AG20443 (cell line): Measurements from ENCODE around the gene ZBED2.
A peak's percentile ranks its signal among the peaks of the same experiment; 100 is the strongest.
"Not testable (repeated sequence)": the region's sequence is repeated elsewhere in the genome, so short reads cannot be mapped to it uniquely, and the experiment has no call there.

Source experiments
- DNase-seq: peaks from one replicate; pipeline ENCODE4 v3.0.0; 2012; ENCODE audit warnings: low spot score, mixed read lengths

ZBED2 gene

GRCh38 chr3:111595232-111595631 lies at the start of gene ZBED2:
Gene ZBED2 (minus strand): TSS chr3:111595346. CDS start chr3:111594201, 1,145 bp downstream.
- DNase-seq, result no peak

- DNase-seq, result no peak
Observed at GRCh38 chr3:111639316-111639715, 44.2 kb upstream of the ZBED2 start.

GRCh38 chr3:111636366-111636885 lies 41.3 kb upstream of the ZBED2 start:
- no peak for DNase-seq

GRCh38 chr3:111635403-111635802 lies 40.3 kb upstream of the ZBED2 start:
- DNase-seq, result no peak

- not testable (repeated sequence) for DNase-seq
Observed at GRCh38 chr3:111630638-111631037, 35.5 kb upstream of the ZBED2 start.

GRCh38 chr3:111629018-111629417 lies 33.9 kb upstream of the ZBED2 start:
- not testable (repeated sequence) for DNase-seq

- DNase-seq, result no peak
Observed at GRCh38 chr3:111627092-111627491, 31.9 kb upstream of the ZBED2 start.

- no peak for DNase-seq
Observed at GRCh38 chr3:111621535-111621934, 26.4 kb upstream of the ZBED2 start.

GRCh38 chr3:111619833-111620232 lies 24.7 kb upstream of the ZBED2 start:
- DNase-seq, result no peak

- no peak for DNase-seq
Observed at GRCh38 chr3:111618945-111619344, 23.8 kb upstream of the ZBED2 start.

GRCh38 chr3:111617912-111618601 lies 22.9 kb upstream of the ZBED2 start:
- no peak for DNase-seq

GRCh38 chr3:111617406-111617805 lies 22.3 kb upstream of the ZBED2 start:
- no peak for DNase-seq

- peak; percentile 25 for DNase-seq
Observed at GRCh38 chr3:111616417-111617105, 21.4 kb upstream of the ZBED2 start.

GRCh38 chr3:111615880-111616279 lies 20.7 kb upstream of the ZBED2 start:
- no peak for DNase-seq

- DNase-seq, result no peak
Observed at GRCh38 chr3:111613294-111613693, 18.1 kb upstream of the ZBED2 start.

- DNase-seq, result no peak
Observed at GRCh38 chr3:111610612-111611054, 15.5 kb upstream of the ZBED2 start.

GRCh38 chr3:111610189-111610588 lies 15.0 kb upstream of the ZBED2 start:
- DNase-seq, result no peak

GRCh38 chr3:111609700-111610099 lies 14.6 kb upstream of the ZBED2 start:
- DNase-seq, result no peak

GRCh38 chr3:111608383-111608782 lies 13.2 kb upstream of the ZBED2 start:
- DNase-seq, result no peak

- no peak for DNase-seq
Observed at GRCh38 chr3:111607240-111607920, 12.2 kb upstream of the ZBED2 start.

- no peak for DNase-seq
Observed at GRCh38 chr3:111605493-111605892, 10.3 kb upstream of the ZBED2 start.

GRCh38 chr3:111605018-111605417 lies 9.9 kb upstream of the ZBED2 start:
- DNase-seq, result no peak

GRCh38 chr3:111604119-111604518 lies 9.0 kb upstream of the ZBED2 start:
- no peak for DNase-seq
